ENCODE measurements around the gene GLT1D1. TPM values are rescaled to one million over a fixed set of nuclear protein-coding genes. Genes with fewer than 3 reads are reported as not detected.

GLT1D1 gene
- total RNA-seq, 2 experiments from 2014 or later, result 0.27 to 0.30 TPM

DNA sequence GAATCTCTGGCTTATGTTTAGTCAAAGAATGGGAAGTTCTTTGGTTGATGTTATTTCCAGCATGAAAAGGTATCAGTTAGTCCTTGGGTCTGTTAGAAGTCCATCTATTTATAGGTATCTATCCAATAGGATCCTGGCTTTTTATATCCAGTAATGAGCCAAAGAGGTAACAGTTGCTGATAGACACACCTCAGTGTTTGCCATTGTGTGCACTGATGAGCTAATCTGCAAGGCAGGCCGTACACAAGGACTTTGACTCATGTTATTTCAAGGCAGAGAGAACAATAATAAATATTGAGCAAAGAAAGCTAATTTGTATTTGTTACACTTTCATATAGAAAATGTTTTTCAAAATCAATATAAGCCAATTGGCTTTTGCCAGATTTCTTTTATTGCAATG lies 56.4 kb downstream of the GLT1D1 start:
- H3K4me3 Mint-ChIP-seq, result no peak overlapping the region
- peaks cover 4% of the 10 kb centered on the region for H3K27me3 Mint-ChIP-seq
- DNase-seq, result no peak
- peaks cover 21% of the 10 kb centered on the region for H3K4me1 Mint-ChIP-seq
- no peaks in the 10 kb centered on the region for H3K9me3 Mint-ChIP-seq
- no peaks in the 10 kb centered on the region for H3K36me3 Mint-ChIP-seq
- no peak overlapping the region for H3K27ac Mint-ChIP-seq

DNA sequence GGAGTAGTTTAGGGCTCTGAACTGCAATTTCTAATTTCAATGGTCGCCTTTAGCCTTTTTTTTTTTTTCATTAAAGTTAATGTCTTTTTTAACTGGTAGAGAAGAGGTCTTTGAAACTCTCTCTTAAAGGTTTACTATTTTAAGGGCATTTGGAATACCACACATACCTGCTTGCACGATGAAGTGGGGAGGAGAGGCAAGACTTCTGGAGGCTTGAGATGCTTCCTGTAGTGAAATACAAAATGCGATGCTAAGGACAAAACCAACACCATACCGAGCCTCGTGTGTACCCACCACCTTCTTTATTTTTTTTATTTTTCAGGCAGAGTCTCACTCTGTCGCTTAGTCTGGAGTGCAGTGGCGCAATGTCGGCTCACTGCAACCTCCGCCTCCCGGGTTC lies 57.4 kb downstream of the GLT1D1 start:
- Mint-ChIP-seq H3K27ac (no peak overlapping the region), H3K36me3 (no peaks in the 10 kb centered on the region), H3K27me3 (peaks cover 4% of the 10 kb centered on the region), H3K4me1 (peaks cover 26% of the 10 kb centered on the region), H3K9me3 (no peaks in the 10 kb centered on the region), H3K4me3 (no peak overlapping the region)
- DNase-seq, result no peak

DNA sequence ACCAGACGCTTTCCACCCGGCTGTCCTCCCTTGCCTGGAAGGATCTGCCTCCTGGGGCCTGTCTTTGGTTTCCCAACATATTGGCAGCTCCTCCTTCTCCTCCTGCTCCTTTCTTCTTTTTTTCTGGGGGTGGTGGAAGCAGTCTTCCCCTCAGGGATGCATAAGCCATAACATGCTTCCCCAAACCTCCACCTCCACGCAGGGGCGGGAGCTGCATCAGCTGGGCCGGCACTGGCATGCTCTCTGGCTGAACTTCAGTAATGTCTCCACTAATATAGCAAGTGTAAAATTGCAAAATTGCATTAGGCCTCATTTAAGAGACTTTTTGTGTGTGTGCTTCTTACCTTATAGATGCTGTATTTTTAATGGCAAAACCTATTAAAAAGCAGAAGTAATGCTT lies 58.6 kb downstream of the GLT1D1 start:
- Mint-ChIP-seq H3K27ac (no peak overlapping the region), H3K36me3 (no peaks in the 10 kb centered on the region), H3K27me3 (peaks cover 4% of the 10 kb centered on the region), H3K4me3 (no peak overlapping the region), H3K4me1 (peaks cover 32% of the 10 kb centered on the region), H3K9me3 (no peaks in the 10 kb centered on the region)
- no peak for DNase-seq

DNA sequence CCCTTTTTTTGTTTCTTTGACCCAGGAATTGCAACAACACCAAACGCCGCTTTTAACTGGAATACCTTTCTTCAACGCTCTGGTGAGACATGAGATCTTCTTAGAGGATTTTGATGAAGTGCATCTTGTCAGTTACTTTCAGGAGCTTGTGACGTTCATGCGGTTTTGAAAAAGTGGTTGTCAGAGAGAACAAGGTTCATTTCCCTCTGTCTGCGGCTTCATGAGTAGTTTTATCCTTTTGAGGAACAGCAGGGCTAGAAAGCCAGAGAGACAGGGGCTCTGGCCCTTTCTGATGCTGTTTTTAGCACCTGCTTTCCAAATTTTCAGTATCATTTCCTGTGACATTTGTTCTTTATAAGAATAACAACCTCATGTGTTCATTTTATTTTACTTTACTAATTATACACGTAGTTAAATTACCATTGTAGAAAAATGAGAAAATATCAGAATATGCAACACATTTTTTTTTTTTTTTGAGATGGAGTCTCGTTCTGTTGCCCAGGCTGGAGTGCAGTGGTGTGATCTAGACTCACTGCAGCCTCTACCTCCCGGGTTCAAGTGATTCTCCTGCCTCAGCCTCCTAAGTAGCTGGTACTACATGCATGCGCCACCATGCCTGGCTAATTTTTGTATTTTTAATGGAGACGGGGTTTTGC lies 61.8 kb downstream of the GLT1D1 start:
- peak overlapping the region; percentile 80 for H3K27ac Mint-ChIP-seq

DNA sequence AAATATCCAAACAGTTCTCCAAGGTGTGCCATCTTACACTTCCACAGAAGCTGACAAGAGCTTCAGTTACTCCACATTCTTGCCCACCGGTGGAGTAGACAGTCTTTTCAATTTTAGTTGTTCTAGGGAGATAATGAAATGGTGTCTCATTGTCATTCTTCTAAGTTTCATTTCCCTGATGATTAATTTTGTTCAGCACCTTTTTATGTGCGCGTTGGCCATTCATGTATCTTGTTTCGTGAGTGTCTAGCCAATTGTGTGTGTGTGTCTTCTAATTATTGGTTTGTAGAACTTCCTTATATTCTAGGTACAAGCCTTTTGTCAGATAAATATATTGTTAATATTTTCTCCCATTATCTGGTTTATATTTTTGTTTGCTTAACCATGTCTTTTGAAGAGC lies 63.1 kb downstream of the GLT1D1 start:
- Mint-ChIP-seq H3K36me3 (no peaks in the 10 kb centered on the region), H3K4me3 (no peak overlapping the region), H3K27ac (peak overlapping the region; percentile 80), H3K9me3 (peaks cover 6% of the 10 kb centered on the region), H3K27me3 (peaks cover 5% of the 10 kb centered on the region), H3K4me1 (peaks cover 48% of the 10 kb centered on the region)
- no peak for DNase-seq

More for the DNA sequence above, 61.8 kb downstream of the GLT1D1 start:
- no peak overlapping the region for H3K4me3 Mint-ChIP-seq
- H3K4me1 Mint-ChIP-seq, result peaks cover 48% of the 10 kb centered on the region
- H3K9me3 Mint-ChIP-seq, result peaks cover 6% of the 10 kb centered on the region
- peak; percentile 59 for DNase-seq
- no peaks in the 10 kb centered on the region for H3K36me3 Mint-ChIP-seq
- H3K27me3 Mint-ChIP-seq, result peaks cover 4% of the 10 kb centered on the region

DNA sequence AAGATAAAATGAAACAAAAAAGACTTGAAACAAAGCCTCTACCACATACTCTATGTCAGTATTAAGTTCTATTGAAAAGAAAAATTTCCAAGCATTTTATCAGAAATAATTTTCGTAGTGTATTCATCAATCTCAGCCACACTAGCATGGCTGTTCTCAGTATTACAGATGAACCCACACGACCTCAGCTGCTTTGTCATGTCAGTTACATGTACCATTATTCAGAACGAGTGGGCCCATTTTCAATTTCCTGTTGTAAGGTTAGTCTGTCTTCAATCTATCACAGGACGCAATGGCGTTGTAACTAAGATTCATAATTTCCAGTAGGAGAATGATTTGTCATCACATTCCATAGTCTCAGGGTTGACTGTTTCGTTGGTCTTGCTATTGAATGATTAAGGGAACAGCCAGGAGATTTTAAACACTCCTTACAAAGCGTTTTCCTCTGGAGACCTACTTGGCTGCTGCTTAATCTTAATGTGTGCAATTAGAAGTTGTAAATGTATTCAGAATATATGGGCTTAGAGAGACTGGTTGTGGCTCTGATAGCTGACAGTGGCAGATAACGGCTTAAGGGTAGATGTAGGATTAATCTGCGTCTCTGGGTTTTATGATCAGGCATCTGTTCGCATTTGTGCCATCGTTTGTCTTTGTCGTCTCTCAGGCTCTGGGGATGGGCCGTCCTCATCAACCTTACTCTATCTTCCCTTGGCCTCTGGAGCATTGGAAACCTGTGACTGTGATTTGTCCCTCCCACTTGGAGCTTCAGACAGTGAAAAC lies 65.4 kb downstream of the GLT1D1 start:
- H3K27ac Mint-ChIP-seq, result peak overlapping the region; percentile 18
- H3K4me1 Mint-ChIP-seq, result peaks cover 46% of the 10 kb centered on the region
- H3K9me3 Mint-ChIP-seq, result peaks cover 6% of the 10 kb centered on the region
- peak; percentile 4 for DNase-seq
- H3K36me3 Mint-ChIP-seq, result no peaks in the 10 kb centered on the region
- H3K4me3 Mint-ChIP-seq, result no peak overlapping the region
- H3K27me3 Mint-ChIP-seq, result peaks cover 14% of the 10 kb centered on the region

DNA sequence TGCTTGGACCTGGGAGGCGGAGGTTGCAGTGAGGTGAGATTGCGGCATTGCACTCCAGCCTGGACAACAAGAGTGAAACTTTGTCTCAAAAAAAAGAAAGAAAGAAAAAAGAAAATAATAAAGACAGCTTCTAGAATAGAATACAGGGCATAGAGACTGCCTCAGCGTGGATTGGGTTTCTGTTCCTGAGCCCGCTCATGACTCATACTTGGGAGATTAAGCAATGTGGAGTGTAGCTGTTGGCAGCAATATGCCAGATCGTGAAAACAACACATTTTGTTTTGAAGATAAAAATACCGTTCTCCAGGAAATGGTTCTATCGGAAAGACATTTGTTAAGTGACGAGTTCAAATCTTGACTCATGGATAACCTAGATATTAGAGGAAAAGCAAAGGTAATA lies 67.2 kb downstream of the GLT1D1 start:
- peaks cover 8% of the 10 kb centered on the region for H3K9me3 Mint-ChIP-seq
- no peak overlapping the region for H3K4me3 Mint-ChIP-seq
- no peaks in the 10 kb centered on the region for H3K36me3 Mint-ChIP-seq
- no peak overlapping the region for H3K27ac Mint-ChIP-seq
- H3K4me1 Mint-ChIP-seq, result peaks cover 36% of the 10 kb centered on the region
- peaks cover 14% of the 10 kb centered on the region for H3K27me3 Mint-ChIP-seq
- DNase-seq, result no peak

DNA sequence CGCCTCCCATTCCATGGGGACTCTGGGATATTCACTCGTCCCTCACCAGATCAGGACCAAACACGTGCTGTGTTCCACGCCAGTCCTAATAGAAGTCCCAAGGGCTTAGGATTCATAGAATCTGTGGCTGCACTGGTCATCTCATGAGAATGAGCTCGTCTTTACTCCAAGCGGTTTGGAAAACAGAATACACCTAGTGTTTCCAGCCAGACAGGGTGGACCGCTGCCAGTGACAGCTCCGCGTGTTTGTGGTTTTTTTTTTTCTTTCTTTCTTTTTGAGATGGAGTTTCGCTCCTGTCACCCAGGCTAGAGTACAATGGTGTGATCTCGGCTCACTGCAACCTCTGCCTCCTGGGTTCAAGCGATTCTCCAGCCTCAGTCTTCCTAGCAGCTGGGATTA lies 75.1 kb downstream of the GLT1D1 start:
- Mint-ChIP-seq H3K4me1 (peaks cover 3% of the 10 kb centered on the region), H3K27ac (no peak overlapping the region), H3K27me3 (peaks cover 5% of the 10 kb centered on the region), H3K9me3 (peaks cover 2% of the 10 kb centered on the region), H3K4me3 (no peak overlapping the region), H3K36me3 (no peaks in the 10 kb centered on the region)
- no peak for DNase-seq

DNA sequence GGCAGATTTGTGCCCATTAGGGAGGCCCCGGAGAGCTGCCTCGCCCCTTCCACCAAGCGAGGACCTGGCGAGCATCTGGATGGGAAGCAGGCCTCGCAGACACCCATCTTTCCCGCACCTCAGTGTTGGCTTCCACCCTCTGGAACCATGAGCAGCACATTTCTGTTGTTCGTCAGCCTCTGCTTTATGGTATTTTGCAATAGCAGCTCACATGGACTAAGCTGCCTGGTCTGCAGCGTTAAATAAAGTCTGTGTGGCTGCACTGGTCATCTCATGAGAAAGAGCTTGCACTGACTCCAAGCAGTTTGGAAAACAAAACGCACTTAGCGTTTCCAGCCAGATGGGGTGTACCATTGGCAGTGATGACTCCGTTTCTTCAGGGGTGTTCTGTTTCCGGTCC lies 75.8 kb downstream of the GLT1D1 start:
- Mint-ChIP-seq H3K4me1 (peaks cover 3% of the 10 kb centered on the region), H3K36me3 (no peaks in the 10 kb centered on the region), H3K9me3 (peaks cover 2% of the 10 kb centered on the region), H3K27me3 (peaks cover 10% of the 10 kb centered on the region), H3K27ac (no peak overlapping the region), H3K4me3 (no peak overlapping the region)
- no peak for DNase-seq

DNA sequence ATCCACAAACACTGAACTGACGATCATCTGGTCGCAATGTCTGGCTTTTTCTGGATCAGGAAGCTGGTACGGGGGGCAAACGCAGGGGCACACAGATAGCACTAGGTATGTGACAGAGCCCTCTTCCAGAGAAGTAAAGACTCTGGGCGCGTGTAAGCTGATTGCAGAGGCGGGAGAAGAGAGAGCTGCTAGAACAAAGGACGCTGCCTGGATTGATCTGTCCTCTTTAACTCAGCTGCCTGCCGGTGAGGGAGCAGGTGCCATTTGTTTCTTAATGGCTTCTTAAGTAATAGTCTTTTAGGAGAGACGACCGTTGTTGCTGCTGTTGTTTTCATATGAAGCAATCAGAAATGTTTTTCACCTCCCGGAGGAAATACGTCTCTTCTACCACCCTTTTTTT lies 77.3 kb downstream of the GLT1D1 start:
- H3K9me3 Mint-ChIP-seq, result no peaks in the 10 kb centered on the region
- H3K4me3 Mint-ChIP-seq, result no peak overlapping the region
- H3K4me1 Mint-ChIP-seq, result peaks cover 3% of the 10 kb centered on the region
- H3K27me3 Mint-ChIP-seq, result peaks cover 16% of the 10 kb centered on the region
- DNase-seq, result no peak
- no peaks in the 10 kb centered on the region for H3K36me3 Mint-ChIP-seq
- H3K27ac Mint-ChIP-seq, result no peak overlapping the region

DNA sequence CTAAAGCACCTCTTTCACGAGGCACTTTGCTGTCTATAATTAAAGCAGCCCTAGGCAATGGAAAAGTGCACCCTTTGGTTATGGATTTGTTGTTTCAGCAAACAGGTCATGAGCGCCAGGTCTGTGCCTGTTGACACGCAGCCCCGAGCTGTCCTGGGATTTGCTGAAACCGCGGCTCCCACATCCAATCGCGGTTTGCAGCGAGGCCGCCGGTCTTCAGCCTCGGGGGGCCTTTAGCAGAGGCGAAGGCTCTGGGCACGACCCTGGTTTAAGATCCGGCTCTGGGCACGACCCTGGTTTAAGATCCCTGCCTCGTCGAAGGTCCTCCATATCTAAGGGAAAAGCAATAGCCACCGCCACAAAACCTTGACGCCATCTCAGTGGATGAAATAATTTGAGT lies 79.2 kb downstream of the GLT1D1 start:
- peaks cover 21% of the 10 kb centered on the region for H3K27me3 Mint-ChIP-seq
- DNase-seq, result no peak
- H3K36me3 Mint-ChIP-seq, result no peaks in the 10 kb centered on the region
- H3K4me3 Mint-ChIP-seq, result no peak overlapping the region
- H3K9me3 Mint-ChIP-seq, result no peaks in the 10 kb centered on the region
- H3K4me1 Mint-ChIP-seq, result peaks cover 3% of the 10 kb centered on the region
- H3K27ac Mint-ChIP-seq, result no peak overlapping the region

DNA sequence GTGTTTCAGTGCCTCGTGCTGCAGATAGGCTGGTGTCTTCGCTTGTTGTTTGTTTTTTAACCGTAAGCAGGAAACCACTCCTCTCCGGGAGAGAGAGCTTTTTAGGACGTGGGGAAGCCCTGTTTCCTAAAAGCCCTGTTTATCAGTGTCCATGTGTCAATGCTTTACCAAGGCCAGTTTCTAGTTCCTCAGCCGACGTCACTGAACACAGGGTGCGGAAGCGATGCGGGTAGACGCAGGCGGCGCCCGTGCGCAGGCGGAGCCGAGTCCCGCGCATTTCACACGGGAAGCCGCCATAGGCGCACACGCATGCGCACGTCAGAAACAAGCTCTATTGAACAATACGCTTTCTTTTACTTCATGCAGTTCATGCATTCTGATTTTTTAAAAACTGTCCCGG lies 79.8 kb downstream of the GLT1D1 start:
- Mint-ChIP-seq H3K27ac (no peak overlapping the region), H3K4me1 (peaks cover 3% of the 10 kb centered on the region), H3K27me3 (peaks cover 21% of the 10 kb centered on the region), H3K9me3 (no peaks in the 10 kb centered on the region), H3K36me3 (no peaks in the 10 kb centered on the region), H3K4me3 (no peak overlapping the region)
- no peak for DNase-seq

DNA sequence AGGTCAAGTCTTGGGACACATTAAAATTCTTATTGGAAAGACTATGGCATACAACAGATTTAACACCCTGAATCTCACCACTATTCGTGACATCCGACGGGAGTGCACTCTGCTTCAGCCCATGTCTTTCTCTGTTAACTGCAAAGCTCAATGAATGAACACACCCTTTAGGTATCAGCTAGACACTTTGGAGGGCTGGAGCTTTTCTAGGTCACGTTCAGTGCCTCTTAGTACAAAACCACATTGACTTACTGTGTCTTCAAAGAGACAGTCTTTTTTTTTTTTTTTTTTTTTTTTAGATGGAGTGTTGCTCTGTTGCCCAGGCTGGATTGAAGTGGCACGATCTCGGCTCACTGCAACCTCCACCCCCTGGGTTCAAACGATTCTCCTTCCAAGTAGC lies 80.6 kb downstream of the GLT1D1 start:
- Mint-ChIP-seq H3K9me3 (no peaks in the 10 kb centered on the region), H3K27ac (no peak overlapping the region), H3K4me1 (peaks cover 3% of the 10 kb centered on the region), H3K36me3 (no peaks in the 10 kb centered on the region), H3K27me3 (peaks cover 21% of the 10 kb centered on the region), H3K4me3 (no peak overlapping the region)
- DNase-seq, result no peak

DNA sequence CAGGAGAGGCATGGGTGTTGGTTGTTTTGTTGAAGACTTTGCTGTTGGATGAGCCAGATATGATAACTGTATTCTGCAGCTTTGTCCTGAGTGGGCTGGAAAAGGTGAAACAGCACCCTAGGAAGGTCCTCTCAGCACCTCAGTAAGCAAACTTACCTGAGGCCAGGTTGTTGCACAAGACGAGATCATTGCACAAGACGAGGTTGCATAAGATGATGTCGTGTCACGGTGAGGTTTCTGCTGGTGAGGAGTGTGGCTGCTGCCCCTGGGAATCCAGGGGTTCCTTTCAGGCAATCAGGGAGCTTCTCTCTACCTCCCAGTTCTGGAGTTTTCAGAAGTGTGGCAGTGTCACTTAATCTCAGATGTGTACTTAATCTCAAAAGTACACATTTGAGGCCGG lies 85.6 kb downstream of the GLT1D1 start:
- Mint-ChIP-seq H3K4me3 (no peak overlapping the region), H3K9me3 (no peaks in the 10 kb centered on the region), H3K36me3 (no peaks in the 10 kb centered on the region), H3K4me1 (no peaks in the 10 kb centered on the region), H3K27me3 (peaks cover 11% of the 10 kb centered on the region), H3K27ac (no peak overlapping the region)
- no peak for DNase-seq

DNA sequence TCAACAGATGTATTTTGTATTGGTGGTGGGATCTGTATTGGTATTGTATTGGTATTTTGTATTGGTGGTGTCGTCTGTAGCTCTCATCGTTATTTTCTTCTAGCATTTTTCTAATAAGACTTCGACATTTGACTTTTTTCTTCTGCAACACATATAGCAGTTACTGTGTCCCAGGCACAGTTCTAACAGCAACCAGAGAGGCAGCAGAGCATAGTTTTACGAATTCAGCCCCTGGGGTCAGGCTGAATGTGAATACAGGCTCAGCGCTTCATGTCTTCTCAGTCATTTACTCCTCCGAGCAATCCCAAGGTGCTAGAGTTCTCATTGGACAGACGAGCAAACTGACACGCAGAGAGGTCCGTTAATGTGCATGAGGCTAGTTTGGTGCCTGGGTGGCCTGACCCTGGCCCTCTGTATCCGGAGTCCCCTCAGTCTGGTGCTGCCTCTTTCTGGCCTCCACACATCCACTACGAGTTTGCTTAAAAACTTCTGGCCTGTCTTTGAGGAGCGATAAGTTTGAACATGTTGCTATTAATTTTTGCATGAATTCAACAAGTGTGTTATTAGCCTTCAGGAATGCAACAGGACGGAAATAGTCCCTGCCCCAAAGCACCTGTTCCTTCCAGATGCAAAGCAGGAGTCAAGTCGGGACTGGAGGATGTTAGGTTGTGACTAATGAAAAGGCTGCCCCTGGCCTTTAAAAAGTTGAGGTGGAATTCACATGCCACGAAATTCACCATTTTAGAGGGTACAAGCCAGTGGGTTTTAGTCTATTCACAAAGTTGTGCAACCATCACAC lies 87.0 kb downstream of the GLT1D1 start:
- Mint-ChIP-seq H3K4me3 (no peak overlapping the region), H3K27me3 (peaks cover 5% of the 10 kb centered on the region), H3K36me3 (no peaks in the 10 kb centered on the region), H3K4me1 (no peaks in the 10 kb centered on the region), H3K9me3 (no peaks in the 10 kb centered on the region), H3K27ac (no peak overlapping the region)
- no peak for DNase-seq

Measured in activated naive CD8-positive, alpha-beta T cell treated with anti-CD3 and anti-CD28 coated beads for 36 hours (primary cell).